HG02973 (cell line): ENCODE results near the gene VSNL1.

Experiments
- ATAC-seq: cut with Tn5 transposase; IDR thresholded peaks from one replicate; pipeline ENCODE4 v1.9.1; 2021; ENCODE audit warnings: moderate library complexity; ENCODE audit not compliant: unreplicated experiment

Gene VSNL1

DNA sequence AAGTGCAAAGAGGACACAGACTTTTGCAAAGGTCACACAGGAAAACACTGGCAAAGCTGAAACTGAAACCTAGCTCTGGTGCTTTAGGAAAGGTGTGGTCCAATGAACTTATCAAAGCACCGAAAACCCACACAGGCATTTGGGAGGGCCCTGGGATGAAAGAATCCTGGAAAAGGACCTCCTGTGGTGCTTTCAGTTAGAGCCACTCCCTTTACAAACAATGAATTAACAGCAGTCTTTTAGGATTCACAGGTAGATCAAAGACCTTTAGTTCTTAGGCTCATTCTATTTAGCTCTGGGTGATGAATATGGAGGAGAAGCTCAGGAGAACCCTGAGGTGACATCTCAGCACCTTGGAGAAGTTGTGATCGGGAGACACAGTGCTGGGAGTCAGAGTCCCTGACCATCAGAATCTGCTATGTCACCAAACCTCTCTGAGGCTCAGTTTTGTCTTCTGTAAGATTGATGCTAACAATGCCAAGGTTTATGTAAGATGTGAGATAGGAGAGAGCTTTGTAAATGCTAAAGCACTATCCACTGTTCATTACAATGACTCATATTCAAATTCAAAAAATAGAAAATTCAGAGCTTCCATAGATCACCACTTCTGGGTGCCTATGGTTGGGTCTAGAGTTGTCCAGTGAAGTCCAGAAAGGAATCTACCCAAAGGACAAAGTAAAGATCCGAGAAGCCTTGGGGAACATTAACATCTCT lies 39.3 kb downstream of the VSNL1 start:
- no peak for ATAC-seq

DNA sequence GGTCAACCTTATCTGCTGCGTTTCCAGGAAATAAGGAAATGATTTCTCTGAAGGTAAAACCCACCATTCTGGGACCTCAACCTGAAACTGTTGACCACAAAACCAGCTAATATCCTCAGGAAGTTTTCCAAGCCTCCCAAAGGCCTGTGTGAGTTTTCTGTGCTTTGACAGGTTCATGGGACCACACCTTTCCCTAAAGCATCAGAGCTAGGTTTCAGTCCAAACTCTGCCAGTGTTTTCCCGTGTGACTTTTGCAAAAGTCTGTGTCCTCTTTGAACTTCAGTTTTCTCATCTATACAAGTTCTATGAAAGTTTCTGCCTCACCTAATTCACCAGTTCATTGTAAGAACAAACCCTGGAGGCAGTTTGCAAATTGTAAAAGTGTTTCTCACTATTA lies 39.8 kb downstream of the VSNL1 start:
- no peak for ATAC-seq

DNA sequence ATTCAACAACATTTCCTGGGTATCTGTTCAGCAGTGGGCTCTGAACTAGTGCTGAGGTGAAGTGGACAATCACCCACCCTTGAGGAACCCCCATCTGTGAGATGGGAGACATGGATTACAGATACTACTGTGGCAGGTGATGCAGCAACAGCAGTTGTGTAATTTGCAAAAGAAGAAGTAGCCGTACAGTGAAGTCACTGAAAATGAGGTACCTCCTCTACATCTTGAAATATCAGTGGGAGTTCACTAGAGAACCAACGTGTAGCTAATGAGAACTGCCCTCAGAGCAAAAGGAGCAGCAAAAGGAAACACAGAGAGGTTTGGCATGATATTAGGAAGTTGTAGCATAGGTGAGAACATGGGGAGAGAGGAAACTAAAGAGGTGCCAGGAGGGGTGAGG lies 41.3 kb downstream of the VSNL1 start:
- ATAC-seq: no peak

GRCh38 chr2:17583166-17583565 lies 42.7 kb downstream of the VSNL1 start:
- no peak for ATAC-seq

GRCh38 chr2:17583646-17584045 lies 43.1 kb downstream of the VSNL1 start:
- ATAC-seq: no peak

GRCh38 chr2:17584689-17585088 lies 44.2 kb downstream of the VSNL1 start:
- no peak for ATAC-seq

DNA sequence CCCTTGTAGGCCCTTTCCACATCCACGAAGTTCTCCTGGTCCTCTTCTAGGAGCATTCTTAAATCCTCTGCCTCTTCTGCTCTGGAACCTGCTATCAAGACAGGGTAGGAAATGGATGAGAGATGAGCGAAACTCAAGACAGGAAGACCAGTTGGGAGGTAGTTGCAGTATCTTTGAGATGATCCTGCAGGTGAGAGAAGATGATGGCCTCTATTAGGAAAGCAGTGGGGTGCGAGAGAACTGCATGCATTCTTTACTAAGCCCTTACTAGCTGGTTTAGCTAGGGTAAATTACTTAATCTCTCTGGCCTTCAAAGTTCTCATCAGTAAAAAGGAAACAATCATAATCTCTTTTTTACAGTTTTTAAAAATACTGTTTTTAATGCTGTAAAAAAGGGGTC lies 47.0 kb downstream of the VSNL1 start:
- ATAC-seq: no peak

DNA sequence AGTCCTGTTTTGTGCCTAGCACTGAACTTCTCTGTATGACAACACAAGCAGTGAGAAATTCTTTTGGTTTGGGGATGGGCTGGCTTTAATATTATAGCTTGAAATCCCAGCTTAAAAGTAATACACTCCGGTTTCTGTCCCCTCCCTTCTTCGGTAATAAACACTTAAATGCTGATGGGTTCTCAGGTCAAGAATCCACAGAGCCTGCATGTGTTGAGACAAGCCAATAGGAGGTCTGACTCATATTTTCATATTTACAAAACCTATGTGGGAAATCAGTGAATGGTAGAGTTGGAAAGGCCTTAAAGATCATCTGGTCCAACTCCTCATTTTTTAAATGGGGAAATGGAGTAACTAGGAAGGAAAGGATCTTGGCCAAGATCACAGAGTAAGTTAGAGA lies 47.5 kb downstream of the VSNL1 start:
- ATAC-seq: no peak

- ATAC-seq: no peak
These were observed 49.0 kb downstream of the VSNL1 start for GRCh38 chr2:17589406-17590035.

DNA sequence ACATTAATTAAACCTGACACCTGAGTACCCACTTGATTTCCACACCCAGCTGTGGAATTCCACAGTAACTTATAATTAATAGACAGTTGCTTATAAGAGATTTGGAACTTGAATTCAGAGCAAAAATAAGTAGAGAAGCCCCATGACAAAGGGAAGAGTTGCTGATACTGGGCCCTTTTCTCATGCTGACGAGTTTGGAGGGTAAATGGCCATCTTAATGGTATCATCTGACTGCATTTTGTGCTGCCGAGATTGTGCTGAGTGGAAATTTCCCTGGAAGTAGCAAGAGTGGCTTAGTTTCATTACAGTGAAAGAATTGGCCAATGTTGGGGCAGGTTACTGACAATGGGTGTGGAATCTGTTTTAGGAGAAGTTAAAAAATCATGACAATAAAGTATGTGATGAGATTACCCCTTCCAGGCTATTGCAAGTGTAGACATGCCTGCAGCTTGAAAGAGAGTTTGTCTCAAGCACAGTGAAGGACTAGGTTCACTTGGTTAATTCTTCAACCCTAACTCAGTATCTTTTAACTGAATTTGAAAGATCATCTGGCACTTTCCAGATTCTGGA lies 49.9 kb downstream of the VSNL1 start:
- no peak for ATAC-seq

DNA sequence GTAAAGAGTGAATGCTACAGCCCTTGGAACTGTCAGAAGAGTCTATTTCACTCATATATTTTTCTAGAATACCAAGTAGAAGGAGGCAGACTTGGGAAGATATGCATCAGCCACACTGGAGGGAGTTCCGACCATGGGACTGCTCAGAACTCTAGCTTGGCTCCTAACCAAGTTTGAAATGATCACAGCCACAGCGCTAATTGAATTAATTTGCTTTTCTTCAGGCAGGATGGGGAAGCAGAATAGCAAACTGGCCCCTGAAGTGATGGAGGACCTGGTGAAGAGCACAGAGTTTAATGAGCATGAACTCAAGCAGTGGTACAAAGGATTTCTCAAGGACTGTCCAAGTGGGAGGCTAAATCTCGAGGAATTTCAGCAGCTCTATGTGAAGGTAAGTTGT lies 51.4 kb downstream of the VSNL1 start:
- ATAC-seq: no peak

GRCh38 chr2:17592731-17593409 lies 52.4 kb downstream of the VSNL1 start:
- ATAC-seq: no peak

DNA sequence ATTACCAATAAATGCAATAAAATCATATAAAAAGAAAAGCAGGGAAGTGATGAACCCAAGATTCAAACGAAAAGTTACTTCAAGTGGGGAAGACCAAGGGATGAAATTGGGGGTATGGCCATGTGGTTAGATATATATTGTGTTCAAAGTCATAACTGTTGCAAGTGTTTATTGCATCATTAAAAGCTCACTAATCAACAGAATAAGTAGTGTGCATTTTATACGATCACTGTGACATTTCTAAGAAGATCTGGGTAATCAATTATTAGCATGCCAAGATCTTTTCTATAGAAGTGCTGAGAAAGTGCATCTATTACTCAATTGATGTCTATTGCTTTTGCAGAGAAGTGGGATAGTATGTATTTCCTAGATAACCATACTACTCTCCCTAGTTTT lies 52.9 kb downstream of the VSNL1 start:
- no peak for ATAC-seq

DNA sequence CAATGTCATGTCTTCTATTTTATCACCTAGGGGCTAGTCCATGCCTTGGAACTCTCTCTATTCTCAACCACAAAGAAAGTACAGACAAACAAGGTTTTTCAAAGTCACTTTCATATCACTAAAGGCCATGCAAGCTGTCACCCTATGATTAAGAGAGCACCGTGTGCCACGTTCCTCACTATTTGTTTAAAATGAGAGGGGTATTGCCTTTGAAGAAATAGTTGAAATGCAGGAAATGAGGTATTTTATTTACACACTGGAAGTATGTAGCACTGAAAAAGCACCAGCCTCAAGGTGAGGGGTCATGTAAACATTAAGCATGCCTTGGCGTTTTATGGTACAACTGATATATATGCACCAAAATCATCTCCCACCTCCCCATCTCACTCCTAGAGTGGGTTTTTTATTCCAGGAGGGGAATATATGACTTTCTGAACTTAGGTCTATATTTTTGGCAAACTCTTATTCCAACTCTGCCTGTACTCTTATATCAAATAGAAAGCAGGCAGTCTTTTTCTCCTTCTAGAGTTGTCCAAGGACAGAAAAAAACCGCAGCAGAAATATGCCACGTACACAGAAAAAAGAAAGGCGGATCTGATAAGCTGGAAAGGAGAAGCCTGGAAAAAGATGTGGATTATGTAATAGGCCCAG lies 53.5 kb downstream of the VSNL1 start:
- no peak for ATAC-seq

- ATAC-seq: no peak
These were observed 54.3 kb downstream of the VSNL1 start for GRCh38 chr2:17594533-17595401.

DNA sequence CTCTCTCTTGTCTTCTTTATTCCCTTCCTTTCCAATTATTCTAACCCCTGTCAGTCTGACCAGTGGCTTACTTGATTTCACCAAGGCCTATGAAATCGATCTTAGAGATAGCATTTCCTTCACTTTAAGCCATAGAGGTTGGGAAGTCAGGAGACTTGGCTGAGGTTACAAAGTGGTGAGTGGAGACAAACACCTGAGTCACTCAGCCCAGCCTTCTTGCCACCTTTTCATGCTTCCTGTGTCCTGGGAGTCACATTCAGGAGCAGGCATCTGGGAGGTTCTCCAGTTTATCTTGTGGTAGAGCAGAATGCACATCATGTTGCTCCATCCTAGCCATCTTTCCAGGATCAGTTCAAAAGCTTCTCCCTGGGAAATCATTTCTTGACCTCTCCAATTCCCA lies 59.1 kb downstream of the VSNL1 start:
- no peak for ATAC-seq

GRCh38 chr2:17600556-17601204 lies 60.2 kb downstream of the VSNL1 start:
- no peak for ATAC-seq

GRCh38 chr2:17604050-17604449 lies 63.6 kb downstream of the VSNL1 start:
- ATAC-seq: no peak

GRCh38 chr2:17605696-17606095 lies 65.2 kb downstream of the VSNL1 start:
- ATAC-seq: no peak

GRCh38 chr2:17606851-17607250 lies 66.4 kb downstream of the VSNL1 start:
- no peak for ATAC-seq
